Gastrocnemius medialis (tissue), 4 donors: ENCODE results near the gene TMEM220. TPM values are rescaled to one million over a fixed set of nuclear protein-coding genes. Genes with fewer than 3 reads are reported as not detected.

Experiments used
- ATAC-seq, 2 donors: fragments of 150-250 bp; one replicate each; pipeline ENCODE4 v1.9.1; 2016
- DNase-seq, 2 donors: peaks; one replicate each; pipeline ENCODE4 v3.0.0-alpha.2; 2019
- H3K27ac ChIP-seq, 4 donors: fragments of 200-600 bp; sonication (generic); 1 replicate in 1 of 4; 2 replicates in 3 of 4; pipeline ENCODE4 v1.5.1; 2016 to 2018; ENCODE audit warnings: mild to moderate bottlenecking in 2 of 4, moderate library complexity in 1 of 4
- H3K27me3 ChIP-seq, 3 donors: fragments of 200-600 bp; sonication (generic) in 2 of 3; 1 replicate in 1 of 3; 2 replicates in 2 of 3; pipeline versions ENCODE4 v1.5.1 to v1.6.0; 2016 to 2019; ENCODE audit warnings: mild to moderate bottlenecking in 1 of 3, moderate library complexity in 1 of 3
- H3K36me3 ChIP-seq, 2 donors: fragments of 200-600 bp; sonication (generic) in 1 of 2; one replicate each; pipeline ENCODE4 v1.5.1; 2017 to 2018
- H3K4me1 ChIP-seq, 2 donors: fragments of 200-600 bp; sonication (generic) in 1 of 2; one replicate each; pipeline ENCODE4 v1.5.1; 2016 to 2017; ENCODE audit warnings: mild to moderate bottlenecking in 2 of 2
- H3K4me3 ChIP-seq, 4 donors: fragments of 200-600 bp; sonication (generic) in 3 of 4; 1 replicate in 1 of 4; 2 replicates in 3 of 4; pipeline ENCODE4 v1.5.1; 2016 to 2019; ENCODE audit warnings: mild to moderate bottlenecking in 2 of 4
- H3K9me3 ChIP-seq, 3 donors: fragments of 200-600 bp; sonication (generic) in 2 of 3; 1 replicate in 1 of 3; 2 replicates in 2 of 3; pipeline ENCODE4 v1.5.1; 2016 to 2019
- POLR2A ChIP-seq, 2 donors: fragments of 450-650 bp; IDR thresholded peaks; one replicate each; pipeline ENCODE4 v1.6.1; 2017; ENCODE audit warnings: antibody characterized with exemption in 2 of 2, mild to moderate bottlenecking in 2 of 2, moderate library complexity in 2 of 2
- in situ Hi-C, 4 donors: fragments of 200-750 bp; cut with MboI; loops; one replicate each; pipeline versions ENCODE4 v1.15.0 to v1.8.0; 2017; ENCODE audit warnings: low sequenced_read_pairs in 4 of 4
- intact Hi-C: fragments of 100-400 bp; cut with DNase I; formaldehyde crosslinking; loops from one replicate; pipeline ENCODE4 v1.15.1; 2023; ENCODE audit warnings: low total_unique reads
- total RNA-seq, 4 donors: library from RNA; depleted of rRNA; stranded (reverse); fragments of >200 nt; gene quantifications; one replicate each; pipeline versions ENCODE4 v1.1.0 to v1.2.3, GENCODE V29; 2016
- TF ChIP-seq, protein P1 (sequence below), 5 experiments: fragments of 450-650 bp in 3 of 5; fragments of 200-600 bp in 2 of 5; sonication (generic) in 2 of 5; IDR thresholded peaks in 4 of 5; conservative IDR thresholded peaks in 1 of 5; 1 replicate in 4 of 5; 2 replicates in 1 of 5; pipeline ENCODE4 v1.5.1; 2016 to 2019; ENCODE audit warnings: antibody characterized with exemption in 5 of 5, mild to moderate bottlenecking in 3 of 5, moderate library complexity in 3 of 5

TMEM220 gene
- total RNA-seq, 4 donors from 2014 or later, result 3.7 to 8.6 (median 3.9) TPM

DNA sequence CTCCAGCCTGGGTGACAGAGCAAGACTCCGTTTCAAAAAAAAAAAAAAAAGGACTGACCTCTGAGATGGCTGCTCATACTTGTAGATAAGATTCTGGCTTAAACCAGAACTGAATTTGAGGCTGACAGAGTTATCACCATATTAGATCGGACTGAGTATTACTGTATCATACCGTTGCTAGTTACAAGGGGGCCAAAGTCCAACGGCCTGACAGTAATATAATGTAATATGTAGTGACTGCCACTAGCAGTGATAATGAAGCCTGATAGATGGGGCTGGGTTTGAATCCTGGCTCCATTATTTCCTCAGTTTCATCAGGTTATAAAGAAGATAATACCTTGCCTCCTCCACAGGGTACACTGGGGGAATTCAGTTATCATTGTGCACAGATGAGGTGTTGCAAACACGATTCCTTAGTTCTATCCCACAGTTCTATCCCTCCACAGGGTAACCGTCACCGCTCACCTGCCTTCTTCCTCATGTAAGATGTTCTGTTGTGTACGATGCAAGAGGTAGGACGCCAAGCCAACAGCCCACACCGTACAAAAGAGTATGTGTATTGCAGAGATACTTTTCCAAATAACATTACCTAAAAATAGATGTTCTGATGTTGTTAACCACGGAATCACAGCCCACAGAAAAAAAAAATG lies 5.2 kb downstream of the TMEM220 start:
- DNase-seq (no peak), ATAC-seq (no peak)
- Histone ChIP-seq H3K4me3 (no peak overlapping the region), H3K27me3 (no peaks in the 10 kb centered on the region), H3K36me3 (peaks cover 0 to 43% of the 10 kb centered on the region in 2 donors), H3K27ac (no peak overlapping the region), H3K4me1 (no peaks in the 10 kb centered on the region), H3K9me3 (no peaks in the 10 kb centered on the region)
- in situ Hi-C loops, result loop anchor here in 1 of 4 donors (25.0 kb wide), 1 partner anchor 1263 kb away; the partner anchor contains the start of gene ZNF18
- TF ChIP-seq, protein P1, sequence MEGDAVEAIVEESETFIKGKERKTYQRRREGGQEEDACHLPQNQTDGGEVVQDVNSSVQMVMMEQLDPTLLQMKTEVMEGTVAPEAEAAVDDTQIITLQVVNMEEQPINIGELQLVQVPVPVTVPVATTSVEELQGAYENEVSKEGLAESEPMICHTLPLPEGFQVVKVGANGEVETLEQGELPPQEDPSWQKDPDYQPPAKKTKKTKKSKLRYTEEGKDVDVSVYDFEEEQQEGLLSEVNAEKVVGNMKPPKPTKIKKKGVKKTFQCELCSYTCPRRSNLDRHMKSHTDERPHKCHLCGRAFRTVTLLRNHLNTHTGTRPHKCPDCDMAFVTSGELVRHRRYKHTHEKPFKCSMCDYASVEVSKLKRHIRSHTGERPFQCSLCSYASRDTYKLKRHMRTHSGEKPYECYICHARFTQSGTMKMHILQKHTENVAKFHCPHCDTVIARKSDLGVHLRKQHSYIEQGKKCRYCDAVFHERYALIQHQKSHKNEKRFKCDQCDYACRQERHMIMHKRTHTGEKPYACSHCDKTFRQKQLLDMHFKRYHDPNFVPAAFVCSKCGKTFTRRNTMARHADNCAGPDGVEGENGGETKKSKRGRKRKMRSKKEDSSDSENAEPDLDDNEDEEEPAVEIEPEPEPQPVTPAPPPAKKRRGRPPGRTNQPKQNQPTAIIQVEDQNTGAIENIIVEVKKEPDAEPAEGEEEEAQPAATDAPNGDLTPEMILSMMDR (IDR thresholded peaks at IDR 0.05 in 4 of 5, conservative IDR thresholded peaks at IDR 0.05 in 1 of 5), result no peak
- no peak for TF ChIP-seq POLR2A (IDR thresholded peaks at IDR 0.05)
- intact Hi-C loops, result no loop called here

DNA sequence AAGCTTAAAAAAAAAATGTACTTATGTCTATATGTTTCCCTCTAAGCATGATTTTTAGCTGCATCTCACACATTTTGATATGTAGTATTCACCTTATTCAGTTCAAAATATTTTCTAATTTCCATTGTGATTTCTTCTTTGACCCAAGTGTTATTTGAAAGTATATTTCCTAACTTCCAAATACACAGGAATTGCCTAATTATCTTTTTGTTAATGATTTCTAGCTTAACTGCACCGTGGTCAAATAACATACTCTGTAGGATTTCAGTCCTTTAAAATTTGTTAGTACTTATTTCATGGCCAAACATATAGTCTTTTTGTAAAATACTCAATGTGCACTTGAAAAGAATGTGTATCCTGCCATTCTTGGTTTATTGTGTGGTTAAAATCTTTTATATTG lies 11.3 kb downstream of the TMEM220 start:
- in situ Hi-C loops, result no loop called here
- TF ChIP-seq, protein P1 (IDR thresholded peaks at IDR 0.05 in 4 of 5, conservative IDR thresholded peaks at IDR 0.05 in 1 of 5), result no peak
- TF ChIP-seq POLR2A (IDR thresholded peaks at IDR 0.05), result no peak
- no peaks in the 10 kb centered on the region for H3K9me3 ChIP-seq
- intact Hi-C loops, result no loop called here
- peaks cover 0 to 29% of the 10 kb centered on the region in 2 donors for H3K36me3 ChIP-seq
- H3K27ac ChIP-seq, result no peak overlapping the region
- H3K4me3 ChIP-seq, result no peak overlapping the region
- no peaks in the 10 kb centered on the region for H3K27me3 ChIP-seq
- no peak for DNase-seq
- no peak for ATAC-seq
- H3K4me1 ChIP-seq, result no peaks in the 10 kb centered on the region

DNA sequence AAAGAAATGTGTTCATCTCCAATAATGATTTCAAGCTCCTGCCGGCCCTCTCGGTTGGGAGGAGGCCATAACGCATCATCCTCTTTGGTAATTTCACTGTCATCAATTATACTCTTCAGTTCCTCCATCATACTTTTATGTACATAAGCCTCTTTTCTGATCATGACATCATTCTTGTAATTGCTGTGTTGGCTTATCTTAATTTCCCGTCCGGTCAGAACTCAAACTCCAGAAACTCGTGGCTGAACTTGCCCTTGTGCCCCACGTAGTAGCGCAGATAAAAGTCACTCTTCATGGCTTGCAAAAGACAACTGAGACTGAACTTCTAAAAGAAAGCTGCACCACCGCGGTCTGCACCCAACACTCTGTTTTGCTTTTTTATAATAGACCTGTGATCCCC lies 13.6 kb downstream of the TMEM220 start:
- peaks cover 3 to 43% of the 10 kb centered on the region in 2 donors for H3K36me3 ChIP-seq
- H3K27me3 ChIP-seq, result no peaks in the 10 kb centered on the region
- ATAC-seq, result no peak
- H3K4me1 ChIP-seq, result no peaks in the 10 kb centered on the region
- no peak for TF ChIP-seq POLR2A (IDR thresholded peaks at IDR 0.05)
- TF ChIP-seq, protein P1 (IDR thresholded peaks at IDR 0.05 in 4 of 5, conservative IDR thresholded peaks at IDR 0.05 in 1 of 5), result no peak
- no peak overlapping the region for H3K27ac ChIP-seq
- H3K9me3 ChIP-seq, result no peaks in the 10 kb centered on the region
- in situ Hi-C loops, result no loop called here
- no peak overlapping the region for H3K4me3 ChIP-seq
- DNase-seq, result no peak
- intact Hi-C loops, result no loop called here

DNA sequence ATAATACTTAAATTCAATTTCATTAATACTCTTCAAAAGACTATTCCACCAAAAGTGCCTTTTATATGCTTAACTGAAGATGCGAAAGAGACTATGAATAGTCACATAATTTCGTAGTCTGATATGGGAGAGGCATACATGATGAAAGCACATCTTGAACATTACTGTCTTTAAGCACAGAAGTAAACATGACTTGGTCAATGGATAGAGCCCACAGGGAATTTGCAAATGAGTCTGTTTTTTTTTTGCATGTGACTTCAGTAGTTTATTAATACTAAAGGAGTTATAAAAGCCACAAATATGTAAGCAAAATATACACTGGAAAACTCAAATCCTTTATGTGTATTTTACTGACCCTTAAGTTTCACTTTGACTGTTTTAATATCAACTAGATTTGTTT lies 16.5 kb downstream of the TMEM220 start:
- no peak for DNase-seq
- in situ Hi-C loops (no loop called here), intact Hi-C loops (no loop called here)
- Histone ChIP-seq H3K27ac (no peak overlapping the region), H3K36me3 (peaks cover 3 to 55% of the 10 kb centered on the region in 2 donors), H3K27me3 (no peaks in the 10 kb centered on the region), H3K4me1 (no peaks in the 10 kb centered on the region), H3K9me3 (no peaks in the 10 kb centered on the region), H3K4me3 (no peak overlapping the region)
- no peak for ATAC-seq
- TF ChIP-seq POLR2A (IDR thresholded peaks at IDR 0.05), result no peak
- TF ChIP-seq, protein P1 (IDR thresholded peaks at IDR 0.05 in 4 of 5, conservative IDR thresholded peaks at IDR 0.05 in 1 of 5), result no peak
